SU-DHL-6 (cell line): Measurements from ENCODE around the gene GRIA1.

Experiments
- CTCF ChIP-seq: fragments of 200-600 bp; sonication (generic); IDR thresholded peaks from one replicate; pipeline ENCODE4 v1.5.1; 2017; ENCODE audit warnings: antibody characterized with exemption, mild to moderate bottlenecking, low read length, moderate library complexity; ENCODE audit not compliant: insufficient read depth, poor library complexity, severe bottlenecking
- EZH2phosphoT487 ChIP-seq: fragments of 200-600 bp; sonication (generic), shearing (Covaris generic); conservative IDR thresholded peaks from 2 replicates; pipeline ENCODE4 v1.6.1; 2018; ENCODE audit warnings: mild to moderate bottlenecking, antibody characterized with exemption, low read length, moderate library complexity, mixed read lengths

GRCh38 chr5:153517241-153517611 is 26.8 kb downstream of the GRIA1 start:
- TF ChIP-seq EZH2phosphoT487, result no peak
- no peak for TF ChIP-seq CTCF
